ENCODE data around the gene PTPN4.

The PTPN4 gene

GRCh38 chr2:120026890-120027289, 267.2 kb downstream of the PTPN4 start:
- no peak for DNase-seq

- DNase-seq = no peak
These were observed 269.1 kb downstream of the PTPN4 start for GRCh38 chr2:120028795-120029194.

GRCh38 chr2:120029672-120030640, 270.2 kb downstream of the PTPN4 start:
- no peak for DNase-seq

- no peak for DNase-seq
These were observed 272.6 kb downstream of the PTPN4 start for GRCh38 chr2:120032297-120032696.

Measured in NCI-H1694 (cell line).